SU-DHL-6 (cell line): ENCODE measurements around the gene B3GALT2.

Source experiments
- H2AFZ ChIP-seq: fragments of 200-600 bp; sonication (generic); 2 replicates; pipeline ENCODE4 v1.6.1; 2014; ENCODE audit warnings: low read depth, mild to moderate bottlenecking, moderate library complexity, mixed read lengths, antibody characterized with exemption, low read length; ENCODE audit not compliant: severe bottlenecking
- H3F3A ChIP-seq: fragments of 200-600 bp; shearing (Covaris generic); 2 replicates; pipeline ENCODE4 v1.6.0; 2016; ENCODE audit warnings: antibody characterized with exemption, mild to moderate bottlenecking; ENCODE audit not compliant: insufficient read depth
- H3K27ac ChIP-seq: fragments of 200-600 bp; sonication (generic); 2 replicates; pipeline ENCODE4 v1.5.1; 2016; ENCODE audit warnings: low read depth, mild to moderate bottlenecking, low read length, moderate library complexity, mixed read lengths
- H3K27me3 ChIP-seq: fragments of 200-600 bp; sonication (generic), shearing (Covaris generic); 2 replicates; pipeline ENCODE4 v1.6.0; 2014; ENCODE audit warnings: mild to moderate bottlenecking, low read length
- H3K36me3 ChIP-seq: fragments of 200-600 bp; sonication (generic); 2 replicates; pipeline ENCODE4 v1.6.1; 2014; ENCODE audit warnings: mild to moderate bottlenecking, low read length, mixed read lengths
- H3K4me2 ChIP-seq: fragments of 300-600, 200-600 bp; shearing (Covaris generic), sonication (generic); 2 replicates; pipeline ENCODE4 v1.6.0; 2014; ENCODE audit warnings: low read length, low read depth, mild to moderate bottlenecking; ENCODE audit not compliant: poor library complexity, severe bottlenecking
- H3K4me3 ChIP-seq: fragments of 200-600 bp; sonication (generic); 2 replicates; pipeline ENCODE4 v1.5.1; 2014; ENCODE audit warnings: antibody characterized with exemption, low read length, mild to moderate bottlenecking, mixed read lengths; ENCODE audit not compliant: insufficient read depth, poor library complexity, severe bottlenecking
- H3K79me2 ChIP-seq: fragments of 200-600 bp; sonication (generic); 2 replicates; pipeline ENCODE4 v1.6.1; 2014; ENCODE audit warnings: mild to moderate bottlenecking, low read length, moderate library complexity; ENCODE audit not compliant: insufficient read depth
- H3K9ac ChIP-seq: fragments of 200-600 bp; sonication (generic); 2 replicates; pipeline ENCODE4 v1.7.0; 2014; ENCODE audit warnings: mild to moderate bottlenecking, low read length
- H3K9me2 ChIP-seq: fragments of 200-600 bp; sonication (generic); replicated peaks from 2 replicates; pipeline ENCODE4 v1.6.1; 2014; ENCODE audit warnings: low read length; ENCODE audit not compliant: insufficient read depth
- H3K9me3 ChIP-seq: fragments of 200-600 bp; sonication (generic); 2 replicates; pipeline ENCODE4 v1.6.1; 2014; ENCODE audit warnings: low read length, mixed read lengths; ENCODE audit not compliant: insufficient read depth
- H4K20me1 ChIP-seq: fragments of 200-600 bp; sonication (generic); 2 replicates; pipeline ENCODE4 v1.6.1; 2014; ENCODE audit warnings: low read depth, mild to moderate bottlenecking, antibody characterized with exemption, low read length, moderate library complexity, mixed read lengths
- EZH2phosphoT487 ChIP-seq: fragments of 200-600 bp; sonication (generic), shearing (Covaris generic); conservative IDR thresholded peaks from 2 replicates; pipeline ENCODE4 v1.6.1; 2018; ENCODE audit warnings: mild to moderate bottlenecking, antibody characterized with exemption, low read length, moderate library complexity, mixed read lengths
- TF ChIP-seq, protein P1 (sequence below): fragments of 200-600 bp; sonication (generic); IDR thresholded peaks from one replicate; pipeline ENCODE4 v1.5.1; 2017; ENCODE audit warnings: antibody characterized with exemption, mild to moderate bottlenecking, low read length, moderate library complexity; ENCODE audit not compliant: insufficient read depth, poor library complexity, severe bottlenecking

The B3GALT2 gene

DNA sequence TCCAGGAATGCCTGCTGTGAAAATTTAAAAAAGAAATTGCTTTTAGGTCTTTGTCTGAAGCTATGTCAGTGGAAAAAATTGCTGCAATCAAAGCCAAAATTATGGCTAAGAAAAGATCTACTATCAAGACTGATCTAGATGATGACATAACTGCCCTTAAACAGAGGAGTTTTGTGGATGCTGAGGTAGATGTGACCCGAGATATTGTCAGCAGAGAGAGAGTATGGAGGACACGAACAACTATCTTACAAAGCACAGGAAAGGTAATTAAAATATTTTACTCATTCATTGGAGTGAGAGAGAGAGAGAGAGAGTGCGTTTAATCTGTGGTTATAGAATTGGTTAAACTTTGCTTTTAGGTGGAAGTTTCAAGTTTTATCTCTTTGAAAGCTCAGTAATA is 44.6 kb downstream of the B3GALT2 start:
- H3F3A ChIP-seq, result peaks cover 6% of the 10 kb centered on the region; the same call in 1 of the 2 replicates
- no peaks in the 10 kb centered on the region for H3K9me2 ChIP-seq
- peaks cover 28% of the 10 kb centered on the region for H3K79me2 ChIP-seq
- H3K4me3 ChIP-seq, result no peak overlapping the region
- no peaks in the 10 kb centered on the region for H3K9me3 ChIP-seq
- H3K9ac ChIP-seq, result no peak overlapping the region
- no peak overlapping the region for H2AFZ ChIP-seq
- no peak overlapping the region for H3K27ac ChIP-seq
- no peak overlapping the region for H3K4me2 ChIP-seq
- TF ChIP-seq EZH2phosphoT487, result no peak
- TF ChIP-seq, protein P1, sequence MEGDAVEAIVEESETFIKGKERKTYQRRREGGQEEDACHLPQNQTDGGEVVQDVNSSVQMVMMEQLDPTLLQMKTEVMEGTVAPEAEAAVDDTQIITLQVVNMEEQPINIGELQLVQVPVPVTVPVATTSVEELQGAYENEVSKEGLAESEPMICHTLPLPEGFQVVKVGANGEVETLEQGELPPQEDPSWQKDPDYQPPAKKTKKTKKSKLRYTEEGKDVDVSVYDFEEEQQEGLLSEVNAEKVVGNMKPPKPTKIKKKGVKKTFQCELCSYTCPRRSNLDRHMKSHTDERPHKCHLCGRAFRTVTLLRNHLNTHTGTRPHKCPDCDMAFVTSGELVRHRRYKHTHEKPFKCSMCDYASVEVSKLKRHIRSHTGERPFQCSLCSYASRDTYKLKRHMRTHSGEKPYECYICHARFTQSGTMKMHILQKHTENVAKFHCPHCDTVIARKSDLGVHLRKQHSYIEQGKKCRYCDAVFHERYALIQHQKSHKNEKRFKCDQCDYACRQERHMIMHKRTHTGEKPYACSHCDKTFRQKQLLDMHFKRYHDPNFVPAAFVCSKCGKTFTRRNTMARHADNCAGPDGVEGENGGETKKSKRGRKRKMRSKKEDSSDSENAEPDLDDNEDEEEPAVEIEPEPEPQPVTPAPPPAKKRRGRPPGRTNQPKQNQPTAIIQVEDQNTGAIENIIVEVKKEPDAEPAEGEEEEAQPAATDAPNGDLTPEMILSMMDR, result no peak
- H3K27me3 ChIP-seq, result no peaks in the 10 kb centered on the region
- H3K36me3 ChIP-seq, result peaks cover 45% of the 10 kb centered on the region
- no peaks in the 10 kb centered on the region for H4K20me1 ChIP-seq

DNA sequence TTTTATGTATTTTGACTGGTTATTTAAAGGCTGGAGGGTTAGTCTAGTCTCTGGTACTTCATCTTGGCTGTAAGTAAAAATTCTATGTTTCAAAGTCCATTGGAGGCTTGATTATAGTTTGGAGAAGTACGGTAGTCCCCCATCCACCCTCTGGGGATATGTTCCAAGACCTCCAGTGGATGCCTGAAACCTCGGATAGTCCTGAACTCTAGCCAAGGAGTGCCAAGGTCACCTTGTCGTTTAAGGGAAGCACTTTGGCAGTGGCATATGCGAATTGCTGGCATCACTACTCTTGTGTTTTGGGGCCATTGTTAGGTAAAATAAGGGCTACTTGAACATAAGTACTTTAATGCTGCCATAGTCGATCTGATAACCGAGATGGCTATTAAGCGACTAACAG is 46.2 kb downstream of the B3GALT2 start:
- Histone ChIP-seq H3K4me3 (no peak overlapping the region), H3K79me2 (peaks cover 38% of the 10 kb centered on the region)

DNA sequence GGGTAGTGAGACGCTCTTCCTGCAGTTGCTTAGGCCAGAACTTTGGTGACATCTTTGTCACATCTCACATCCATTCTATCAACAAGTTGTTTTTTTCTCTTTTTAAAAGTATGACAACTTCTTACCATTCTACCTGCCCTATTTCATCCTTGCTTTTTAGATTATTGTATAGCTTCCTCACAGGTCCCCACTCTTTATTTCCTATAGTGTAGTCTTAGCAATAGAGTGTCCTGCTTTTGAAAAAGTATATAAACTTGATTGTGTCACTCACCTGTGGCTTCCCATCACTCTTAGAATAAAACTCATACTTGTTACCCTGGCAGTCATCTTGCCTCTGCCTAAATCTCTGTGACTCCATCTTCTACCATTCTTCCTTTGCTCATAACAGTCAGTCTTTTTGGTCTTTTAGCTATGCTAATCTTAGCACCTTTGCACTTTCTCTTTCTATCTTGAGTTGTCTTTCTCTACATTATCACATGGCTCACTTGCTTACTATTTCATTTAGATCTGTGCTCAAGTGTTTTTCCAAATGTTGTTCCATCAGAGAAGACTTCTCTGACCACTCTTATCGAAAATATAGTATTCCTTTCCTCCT is 55.0 kb downstream of the B3GALT2 start:
- Histone ChIP-seq H3F3A (no peaks in the 10 kb centered on the region), H3K27me3 (no peaks in the 10 kb centered on the region), H3K4me2 (no peak overlapping the region), H4K20me1 (no peaks in the 10 kb centered on the region; the same call in 1 of the 2 replicates), H3K9me2 (no peaks in the 10 kb centered on the region), H3K36me3 (peaks cover 54% of the 10 kb centered on the region), H2AFZ (no peak overlapping the region), H3K9ac (no peak overlapping the region), H3K9me3 (no peaks in the 10 kb centered on the region), H3K27ac (no peak overlapping the region), H3K79me2 (peaks cover 71% of the 10 kb centered on the region), H3K4me3 (no peak overlapping the region)
- TF ChIP-seq, protein P1, result no peak
- no peak for TF ChIP-seq EZH2phosphoT487

More for the DNA sequence above, 46.2 kb downstream of the B3GALT2 start:
- H3K27me3 ChIP-seq, result no peaks in the 10 kb centered on the region
- TF ChIP-seq, protein P1, result no peak
- H3K4me2 ChIP-seq, result no peak overlapping the region
- H3K9ac ChIP-seq, result no peak overlapping the region
- peaks cover 58% of the 10 kb centered on the region for H3K36me3 ChIP-seq
- no peak overlapping the region for H3K27ac ChIP-seq
- H3K9me2 ChIP-seq, result no peaks in the 10 kb centered on the region
- no peak overlapping the region for H2AFZ ChIP-seq
- peaks cover 6% of the 10 kb centered on the region; the same call in 1 of the 2 replicates for H3F3A ChIP-seq
- H3K9me3 ChIP-seq, result no peaks in the 10 kb centered on the region
- no peaks in the 10 kb centered on the region for H4K20me1 ChIP-seq
